ENCODE measurements around the gene IFT122.
A peak's percentile ranks its signal among the peaks of the same experiment; 100 is the strongest.

IFT122 gene

GRCh38 chr3:129413687-129414506 lies 26.1 kb upstream of the IFT122 start:
- DNase-seq (ENCODE audit: low read depth in 2 of 2): no peak

- DNase-seq (ENCODE audit: low read depth in 2 of 2): no peak
These were observed 24.6 kb upstream of the IFT122 start for GRCh38 chr3:129415378-129415777.

GRCh38 chr3:129415830-129416229 lies 24.2 kb upstream of the IFT122 start:
- DNase-seq (ENCODE audit: low read depth in 2 of 2): no peak

GRCh38 chr3:129416415-129416814 lies 23.6 kb upstream of the IFT122 start:
- DNase-seq (ENCODE audit: low read depth in 2 of 2): no peak

- no peak for DNase-seq (ENCODE audit: low read depth in 2 of 2)
These were observed 22.7 kb upstream of the IFT122 start for GRCh38 chr3:129417326-129417725.

GRCh38 chr3:129418041-129418973 lies 21.7 kb upstream of the IFT122 start:
- DNase-seq (ENCODE audit: low read depth in 2 of 2): no peak

- no peak for DNase-seq (ENCODE audit: low read depth in 2 of 2)
These were observed 20.5 kb upstream of the IFT122 start for GRCh38 chr3:129419476-129419875.

- DNase-seq (ENCODE audit: low read depth in 2 of 2): no peak
These were observed 18.7 kb upstream of the IFT122 start for GRCh38 chr3:129421236-129421883.

- DNase-seq (ENCODE audit: low read depth in 2 of 2): no peak
These were observed 17.9 kb upstream of the IFT122 start for GRCh38 chr3:129421988-129422745.

GRCh38 chr3:129422897-129423296 lies 17.1 kb upstream of the IFT122 start:
- no peak for DNase-seq (ENCODE audit: low read depth in 2 of 2)

GRCh38 chr3:129424185-129424841 lies 15.7 kb upstream of the IFT122 start:
- no peak for DNase-seq (ENCODE audit: low read depth in 2 of 2)

GRCh38 chr3:129425213-129425612 lies 14.8 kb upstream of the IFT122 start:
- no peak for DNase-seq (ENCODE audit: low read depth in 2 of 2)

- no peak for DNase-seq (ENCODE audit: low read depth in 2 of 2)
These were observed 14.4 kb upstream of the IFT122 start for GRCh38 chr3:129425619-129426018.

- DNase-seq (ENCODE audit: low read depth in 2 of 2): no peak
These were observed 12.0 kb upstream of the IFT122 start for GRCh38 chr3:129428007-129428375.

GRCh38 chr3:129428376-129429079 lies 11.5 kb upstream of the IFT122 start, which contains the start of gene EFCAB12:
EFCAB12 (minus strand) TSS chr3:129428636; CDS start chr3:129428488, 148 bp downstream.
- DNase-seq (ENCODE audit: low read depth in 2 of 2): peak; percentile 75 to 82

GRCh38 chr3:129429080-129429451 lies 11.0 kb upstream of the IFT122 start:
- no peak for DNase-seq (ENCODE audit: low read depth in 2 of 2)

GRCh38 chr3:129429602-129430001 lies 10.4 kb upstream of the IFT122 start:
- no peak for DNase-seq (ENCODE audit: low read depth in 2 of 2)

GRCh38 chr3:129432036-129432435 lies 8.0 kb upstream of the IFT122 start:
- no peak for DNase-seq (ENCODE audit: low read depth in 2 of 2)

GRCh38 chr3:129432671-129433070 lies 7.4 kb upstream of the IFT122 start:
- no peak for DNase-seq (ENCODE audit: low read depth in 2 of 2)

- DNase-seq (ENCODE audit: low read depth in 2 of 2): no peak
These were observed 6.5 kb upstream of the IFT122 start for GRCh38 chr3:129433565-129433964.

Measured in stimulated activated CD8-positive, alpha-beta memory T cell treated with anti-CD3 and anti-CD28 coated beads, Interleukin-7, amount 100 ng/mL, for 4 hours (primary cell).